Rectal smooth muscle tissue (tissue), 1 donor: ENCODE data around the gene CLRN3.

Experiments
- H3K27ac ChIP-seq: one replicate; pipeline ENCODE4 v1.7.0; 2013; ENCODE audit warnings: low read depth, low read length, inconsistent platforms
- H3K27me3 ChIP-seq: one replicate; pipeline ENCODE4 v1.7.0; 2013; ENCODE audit warnings: low read length; ENCODE audit not compliant: control insufficient read depth, insufficient read depth
- H3K36me3 ChIP-seq: one replicate; pipeline ENCODE4 v1.7.0; 2013; ENCODE audit warnings: low read length; ENCODE audit not compliant: control insufficient read depth, insufficient read depth
- H3K4me1 ChIP-seq: one replicate; pipeline ENCODE4 v1.7.0; 2013; ENCODE audit warnings: low read length; ENCODE audit not compliant: control insufficient read depth, insufficient read depth
- H3K4me3 ChIP-seq: one replicate; pipeline ENCODE4 v1.7.0; 2013; ENCODE audit warnings: low read length
- H3K9ac ChIP-seq: one replicate; pipeline ENCODE4 v1.7.0; 2013; ENCODE audit warnings: low read length

CLRN3 gene

GRCh38 chr10:127892743-127893142, at the start of gene CLRN3:
CLRN3 (minus strand) TSS chr10:127892941; CDS start chr10:127892784, 157 bp downstream.
- Histone ChIP-seq H3K4me3 (peak within 1 kb of the TSS; percentile 47), H3K27me3 (no peaks in the 10 kb centered on the region), H3K36me3 (no peaks in the 10 kb centered on the region), H3K4me1 (no peaks in the 10 kb centered on the region), H3K27ac (no peak within 1 kb of the TSS), H3K9ac (no peak within 1 kb of the TSS)

GRCh38 chr10:127940866-127941640, 48.3 kb upstream of the CLRN3 start:
- Histone ChIP-seq H3K9ac (no peak overlapping the region), H3K4me1 (no peaks in the 10 kb centered on the region), H3K27ac (no peak overlapping the region), H3K4me3 (no peak overlapping the region), H3K27me3 (no peaks in the 10 kb centered on the region), H3K36me3 (no peaks in the 10 kb centered on the region)

- H3K27ac ChIP-seq, result no peak overlapping the region
- no peak overlapping the region for H3K4me3 ChIP-seq
- no peak overlapping the region for H3K9ac ChIP-seq
- H3K36me3 ChIP-seq, result no peaks in the 10 kb centered on the region
- no peaks in the 10 kb centered on the region for H3K4me1 ChIP-seq
- H3K27me3 ChIP-seq, result no peaks in the 10 kb centered on the region
Observed at GRCh38 chr10:127939786-127940330, 47.1 kb upstream of the CLRN3 start.

GRCh38 chr10:127937915-127938463, 45.2 kb upstream of the CLRN3 start:
- Histone ChIP-seq H3K27me3 (no peaks in the 10 kb centered on the region), H3K4me1 (no peaks in the 10 kb centered on the region), H3K9ac (no peak overlapping the region), H3K36me3 (no peaks in the 10 kb centered on the region), H3K4me3 (no peak overlapping the region), H3K27ac (no peak overlapping the region)

GRCh38 chr10:127937069-127937468, 44.3 kb upstream of the CLRN3 start:
- H3K27ac ChIP-seq, result no peak overlapping the region

GRCh38 chr10:127935071-127935561, 42.4 kb upstream of the CLRN3 start:
- no peak overlapping the region for H3K4me3 ChIP-seq
- H3K27me3 ChIP-seq, result no peaks in the 10 kb centered on the region
- no peak overlapping the region for H3K9ac ChIP-seq

More at GRCh38 chr10:127937069-127937468, 44.3 kb upstream of the CLRN3 start:
- Histone ChIP-seq H3K36me3 (no peaks in the 10 kb centered on the region), H3K9ac (no peak overlapping the region), H3K4me1 (no peaks in the 10 kb centered on the region), H3K27me3 (no peaks in the 10 kb centered on the region), H3K4me3 (no peak overlapping the region)

GRCh38 chr10:127934383-127934782, 41.6 kb upstream of the CLRN3 start:
- no peak overlapping the region for H3K4me3 ChIP-seq
- no peaks in the 10 kb centered on the region for H3K4me1 ChIP-seq
- no peaks in the 10 kb centered on the region for H3K27me3 ChIP-seq
- no peaks in the 10 kb centered on the region for H3K36me3 ChIP-seq
- no peak overlapping the region for H3K9ac ChIP-seq
- H3K27ac ChIP-seq, result no peak overlapping the region

More at GRCh38 chr10:127935071-127935561, 42.4 kb upstream of the CLRN3 start:
- Histone ChIP-seq H3K4me1 (no peaks in the 10 kb centered on the region), H3K36me3 (no peaks in the 10 kb centered on the region), H3K27ac (no peak overlapping the region)

GRCh38 chr10:127933271-127933670, 40.5 kb upstream of the CLRN3 start:
- no peak overlapping the region for H3K9ac ChIP-seq
- no peaks in the 10 kb centered on the region for H3K4me1 ChIP-seq

GRCh38 chr10:127932521-127933270, 40.0 kb upstream of the CLRN3 start:
- no peaks in the 10 kb centered on the region for H3K27me3 ChIP-seq
- H3K27ac ChIP-seq, result no peak overlapping the region
- no peaks in the 10 kb centered on the region for H3K4me1 ChIP-seq
- H3K9ac ChIP-seq, result no peak overlapping the region
- no peaks in the 10 kb centered on the region for H3K36me3 ChIP-seq
- H3K4me3 ChIP-seq, result no peak overlapping the region

More at GRCh38 chr10:127933271-127933670, 40.5 kb upstream of the CLRN3 start:
- Histone ChIP-seq H3K36me3 (no peaks in the 10 kb centered on the region), H3K27ac (no peak overlapping the region), H3K27me3 (no peaks in the 10 kb centered on the region), H3K4me3 (no peak overlapping the region)

GRCh38 chr10:127928021-127928806, 35.5 kb upstream of the CLRN3 start:
- Histone ChIP-seq H3K9ac (no peak overlapping the region), H3K27me3 (no peaks in the 10 kb centered on the region), H3K4me1 (no peaks in the 10 kb centered on the region), H3K4me3 (no peak overlapping the region), H3K27ac (no peak overlapping the region), H3K36me3 (no peaks in the 10 kb centered on the region)

- H3K9ac ChIP-seq, result no peak overlapping the region
- no peak overlapping the region for H3K27ac ChIP-seq
- no peaks in the 10 kb centered on the region for H3K4me1 ChIP-seq
- no peak overlapping the region for H3K4me3 ChIP-seq
- no peaks in the 10 kb centered on the region for H3K27me3 ChIP-seq
- no peaks in the 10 kb centered on the region for H3K36me3 ChIP-seq
Observed at GRCh38 chr10:127926455-127926854, 33.7 kb upstream of the CLRN3 start.
